SK-N-SH treated with all-trans-retinoic acid at 6 μM for 48 hours (cell line): ENCODE data around the gene DLL4.

Source experiments
- ATAC-seq: fragments of 200-7000 bp; cut with Tn5 transposase; 3 replicates; pipeline ENCODE4 v1.9.1; 2020; ENCODE audit warnings: mild to moderate bottlenecking, moderate library complexity
- ARNTL ChIP-seq: fragments of 450-650 bp; formaldehyde crosslinking; IDR thresholded peaks from 2 replicates; pipeline ENCODE4 v1.5.0; 2020; ENCODE audit warnings: low read depth, mild to moderate bottlenecking, moderate library complexity, borderline replicate concordance
- BACH2 ChIP-seq: fragments of 250-450 bp; sonication (Bioruptor Pico); IDR thresholded peaks from 2 replicates; pipeline ENCODE4 v1.9.0; 2021; ENCODE audit warnings: mild to moderate bottlenecking, borderline replicate concordance
- CSDC2 ChIP-seq: fragments of 250-450 bp; sonication (Bioruptor Pico); IDR thresholded peaks from 2 replicates; pipeline ENCODE4 v1.5.0; 2020; ENCODE audit warnings: mild to moderate bottlenecking, moderate library complexity
- ESRRG ChIP-seq: fragments of 250-450 bp; sonication (Bioruptor Pico); IDR thresholded peaks from 2 replicates; pipeline ENCODE4 v1.6.1; 2021; ENCODE audit warnings: mild to moderate bottlenecking
- GLIS3 ChIP-seq: fragments of 250-450 bp; sonication (Bioruptor Pico); IDR thresholded peaks from 2 replicates; pipeline ENCODE4 v1.5.0; 2020; ENCODE audit warnings: mild to moderate bottlenecking, moderate library complexity
- ISL1 ChIP-seq: fragments of 250-450 bp; sonication (Bioruptor Pico); IDR thresholded peaks from 2 replicates; pipeline ENCODE4 v2.1.2; 2022; ENCODE audit warnings: mild to moderate bottlenecking, moderate library complexity
- OSR1 ChIP-seq: fragments of 250-450 bp; sonication (Bioruptor Pico); IDR thresholded peaks from 2 replicates; pipeline ENCODE4 v1.8.0; 2022; ENCODE audit warnings: moderate library complexity, mild to moderate bottlenecking, inconsistent platforms
- POU6F1 ChIP-seq: fragments of 250-450 bp; sonication (Bioruptor Pico); IDR thresholded peaks from 2 replicates; pipeline ENCODE4 v1.8.0; 2021; ENCODE audit warnings: low read depth, mild to moderate bottlenecking, moderate library complexity, borderline replicate concordance
- PPARA ChIP-seq: fragments of 250-450 bp; sonication (Bioruptor Pico); IDR thresholded peaks from 2 replicates; pipeline ENCODE4 v1.5.0; 2020; ENCODE audit warnings: mild to moderate bottlenecking, borderline replicate concordance
- RARB ChIP-seq: fragments of 250-450 bp; sonication (Bioruptor Pico); IDR thresholded peaks from 2 replicates; pipeline ENCODE4 v1.8.0; 2021; ENCODE audit warnings: mild to moderate bottlenecking, moderate library complexity
- SNAI2 ChIP-seq: fragments of 250-450 bp; sonication (Bioruptor Pico); IDR thresholded peaks from 2 replicates; pipeline ENCODE4 v1.5.0; 2020; ENCODE audit warnings: mild to moderate bottlenecking, moderate library complexity
- TCF4 ChIP-seq: fragments of 250-450 bp; sonication (Bioruptor Pico); IDR thresholded peaks from 2 replicates; pipeline ENCODE4 v1.8.0; 2021; ENCODE audit warnings: mild to moderate bottlenecking, moderate library complexity, borderline replicate concordance
- TOX ChIP-seq: fragments of 250-450 bp; sonication (Bioruptor Pico); IDR thresholded peaks from 2 replicates; pipeline ENCODE4 v1.8.0; 2021; ENCODE audit warnings: mild to moderate bottlenecking, moderate library complexity, borderline replicate concordance
- TSHZ2 ChIP-seq: fragments of 250-450 bp; sonication (Bioruptor Pico); IDR thresholded peaks from 2 replicates; pipeline ENCODE4 v1.5.0; 2020; ENCODE audit warnings: mild to moderate bottlenecking, moderate library complexity
- ZC3H10 ChIP-seq: fragments of 250-450 bp; sonication (Bioruptor Pico); IDR thresholded peaks from 2 replicates; pipeline ENCODE4 v1.5.1; 2021; ENCODE audit warnings: mild to moderate bottlenecking, moderate library complexity
- ZFP3 ChIP-seq: fragments of 250-450 bp; sonication (Bioruptor Pico); IDR thresholded peaks from 2 replicates; pipeline ENCODE4 v1.5.0; 2020; ENCODE audit warnings: mild to moderate bottlenecking, moderate library complexity
- ZFP30 ChIP-seq: fragments of 450-650 bp; formaldehyde crosslinking; IDR thresholded peaks from 2 replicates; pipeline ENCODE4 v1.5.0; 2022; ENCODE audit warnings: mild to moderate bottlenecking, moderate library complexity
- ZNF565 ChIP-seq: fragments of 450-650 bp; formaldehyde crosslinking; conservative IDR thresholded peaks from 2 replicates; pipeline ENCODE4 v1.5.0; 2020; ENCODE audit warnings: low read depth, mild to moderate bottlenecking, moderate library complexity
- ZNF70 ChIP-seq: fragments of 450-650 bp; formaldehyde crosslinking; IDR thresholded peaks from 2 replicates; pipeline ENCODE4 v1.5.0; 2020; ENCODE audit warnings: mild to moderate bottlenecking, moderate library complexity
- ZNF8 ChIP-seq: fragments of 450-650 bp; formaldehyde crosslinking; IDR thresholded peaks from 2 replicates; pipeline ENCODE4 v1.5.0; 2020; ENCODE audit warnings: mild to moderate bottlenecking, moderate library complexity
- TF ChIP-seq, protein P1 (sequence below): fragments of 250-450 bp; sonication (Bioruptor Pico); IDR thresholded peaks from 2 replicates; pipeline ENCODE4 v1.5.1; 2020; ENCODE audit warnings: low read depth, mild to moderate bottlenecking, moderate library complexity
- TF ChIP-seq, protein P2 (sequence below): fragments of 250-450 bp; sonication (Bioruptor Pico); IDR thresholded peaks from 2 replicates; pipeline ENCODE4 v1.8.0; 2020; ENCODE audit warnings: mild to moderate bottlenecking, moderate library complexity, borderline replicate concordance

Gene DLL4

GRCh38 chr15:40917585-40917984, 11.6 kb upstream of the DLL4 start:
- TF ChIP-seq ZFP3 (CRISPR knock-in tag) (no peak), ISL1 (no peak), SNAI2 (CRISPR knock-in tag) (no peak), GLIS3 (CRISPR knock-in tag) (no peak), OSR1 (CRISPR knock-in tag) (no peak), ESRRG (CRISPR knock-in tag) (no peak), ZFP30 (no peak), ZC3H10 (no peak), POU6F1 (CRISPR knock-in tag) (no peak), CSDC2 (CRISPR knock-in tag) (no peak), ZNF8 (CRISPR knock-in tag) (no peak), TOX (CRISPR knock-in tag) (no peak)
- TF ChIP-seq, protein P1, sequence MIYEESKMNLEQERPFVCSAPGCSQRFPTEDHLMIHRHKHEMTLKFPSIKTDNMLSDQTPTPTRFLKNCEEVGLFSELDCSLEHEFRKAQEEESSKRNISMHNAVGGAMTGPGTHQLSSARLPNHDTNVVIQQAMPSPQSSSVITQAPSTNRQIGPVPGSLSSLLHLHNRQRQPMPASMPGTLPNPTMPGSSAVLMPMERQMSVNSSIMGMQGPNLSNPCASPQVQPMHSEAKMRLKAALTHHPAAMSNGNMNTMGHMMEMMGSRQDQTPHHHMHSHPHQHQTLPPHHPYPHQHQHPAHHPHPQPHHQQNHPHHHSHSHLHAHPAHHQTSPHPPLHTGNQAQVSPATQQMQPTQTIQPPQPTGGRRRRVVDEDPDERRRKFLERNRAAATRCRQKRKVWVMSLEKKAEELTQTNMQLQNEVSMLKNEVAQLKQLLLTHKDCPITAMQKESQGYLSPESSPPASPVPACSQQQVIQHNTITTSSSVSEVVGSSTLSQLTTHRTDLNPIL (CRISPR knock-in tag), result no peak
- TF ChIP-seq, protein P2, sequence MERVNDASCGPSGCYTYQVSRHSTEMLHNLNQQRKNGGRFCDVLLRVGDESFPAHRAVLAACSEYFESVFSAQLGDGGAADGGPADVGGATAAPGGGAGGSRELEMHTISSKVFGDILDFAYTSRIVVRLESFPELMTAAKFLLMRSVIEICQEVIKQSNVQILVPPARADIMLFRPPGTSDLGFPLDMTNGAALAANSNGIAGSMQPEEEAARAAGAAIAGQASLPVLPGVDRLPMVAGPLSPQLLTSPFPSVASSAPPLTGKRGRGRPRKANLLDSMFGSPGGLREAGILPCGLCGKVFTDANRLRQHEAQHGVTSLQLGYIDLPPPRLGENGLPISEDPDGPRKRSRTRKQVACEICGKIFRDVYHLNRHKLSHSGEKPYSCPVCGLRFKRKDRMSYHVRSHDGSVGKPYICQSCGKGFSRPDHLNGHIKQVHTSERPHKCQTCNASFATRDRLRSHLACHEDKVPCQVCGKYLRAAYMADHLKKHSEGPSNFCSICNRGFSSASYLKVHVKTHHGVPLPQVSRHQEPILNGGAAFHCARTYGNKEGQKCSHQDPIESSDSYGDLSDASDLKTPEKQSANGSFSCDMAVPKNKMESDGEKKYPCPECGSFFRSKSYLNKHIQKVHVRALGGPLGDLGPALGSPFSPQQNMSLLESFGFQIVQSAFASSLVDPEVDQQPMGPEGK (CRISPR knock-in tag), result no peak
- ATAC-seq, result no peak

DNA sequence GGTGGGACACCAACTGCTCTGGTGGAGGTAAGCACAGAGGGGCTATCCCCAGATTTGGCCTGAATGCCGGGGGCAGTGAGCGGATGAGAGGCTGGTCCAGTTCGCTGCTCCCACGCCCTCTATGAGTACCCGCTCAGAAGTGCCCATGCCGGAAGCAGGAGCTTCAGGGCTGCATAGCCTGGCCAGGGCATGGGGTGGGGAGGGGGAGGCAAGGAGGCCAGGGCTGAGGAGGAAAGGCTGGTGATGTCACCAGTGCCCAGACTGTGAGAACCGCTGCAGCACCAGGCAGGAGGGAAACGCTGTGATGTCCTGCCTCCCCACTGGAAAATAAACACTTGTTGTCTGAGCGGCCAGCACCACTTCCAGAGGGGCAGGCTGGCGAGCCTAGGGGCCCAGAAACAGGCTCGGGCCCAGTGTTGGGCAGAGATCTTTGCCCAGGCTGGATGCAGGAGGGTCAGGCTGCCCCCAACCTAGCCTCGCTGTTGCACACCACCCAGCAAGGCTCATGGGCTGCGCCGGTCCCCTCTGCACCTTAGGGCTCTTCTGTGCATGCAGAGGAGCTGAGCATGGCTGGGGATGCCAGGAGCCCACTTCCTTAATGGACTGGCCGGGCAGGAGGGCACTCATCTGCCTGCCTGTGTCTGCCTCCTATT, 10.9 kb upstream of the DLL4 start:
- TF ChIP-seq ZFP30 (no peak), BACH2 (CRISPR knock-in tag) (no peak), ZC3H10 (no peak), ZNF8 (CRISPR knock-in tag) (no peak), ISL1 (no peak), TSHZ2 (CRISPR knock-in tag) (no peak), PPARA (no peak), ARNTL (CRISPR knock-in tag) (no peak), CSDC2 (CRISPR knock-in tag) (no peak), SNAI2 (CRISPR knock-in tag) (no peak), ZNF565 (no peak), GLIS3 (CRISPR knock-in tag) (no peak), ZFP3 (CRISPR knock-in tag) (no peak), RARB (CRISPR knock-in tag) (no peak), ESRRG (CRISPR knock-in tag) (no peak), POU6F1 (CRISPR knock-in tag) (no peak), TCF4 (no peak), ZNF70 (CRISPR knock-in tag) (no peak)
- TF ChIP-seq, protein P1 (CRISPR knock-in tag), result no peak
- TF ChIP-seq, protein P2 (CRISPR knock-in tag), result no peak
- TF ChIP-seq, all 23 proteins: peak for 0
- ATAC-seq, result no peak
